ENCODE measurements around the gene SEM1.

GRCh38 chr7:96747418-96747940 is 37.8 kb upstream of the SEM1 start:
- TF ChIP-seq CTCF (IDR thresholded peaks at IDR 0.05; ENCODE audit: insufficient read depth, low read depth, low read length): no peak
- TF ChIP-seq EZH2 (IDR thresholded peaks at IDR 0.05; ENCODE audit: insufficient read depth, low read length): no peak
